ENCODE measurements around the gene PPP1R37.

The PPP1R37 gene

GRCh38 chr19:45050036-45050435, 42.9 kb upstream of the PPP1R37 start:
- no peak overlapping the region for H3K4me3 Mint-ChIP-seq
- H3K36me3 Mint-ChIP-seq (ENCODE audit: low read depth) = peaks cover 49% of the 10 kb centered on the region

GRCh38 chr19:45051929-45052579, 40.9 kb upstream of the PPP1R37 start:
- H3K27me3 Mint-ChIP-seq (ENCODE audit: low read depth) = peaks cover 3% of the 10 kb centered on the region
- H3K36me3 Mint-ChIP-seq (ENCODE audit: low read depth) = peaks cover 46% of the 10 kb centered on the region

More at GRCh38 chr19:45050036-45050435, 42.9 kb upstream of the PPP1R37 start:
- Mint-ChIP-seq H3K9me3 (no peaks in the 10 kb centered on the region), H3K27ac (no peak overlapping the region), H3K4me1 (no peaks in the 10 kb centered on the region), H3K27me3 (ENCODE audit: low read depth) (peaks cover 3% of the 10 kb centered on the region)
- TF ChIP-seq CTCF (IDR thresholded peaks at IDR 0.05; ENCODE audit: unreplicated experiment in 3 of 3) = no peak

GRCh38 chr19:45056831-45057230, 36.1 kb upstream of the PPP1R37 start:
- Mint-ChIP-seq H3K9me3 (no peaks in the 10 kb centered on the region), H3K4me3 (no peak overlapping the region), H3K27me3 (ENCODE audit: low read depth) (peaks cover 3% of the 10 kb centered on the region), H3K27ac (no peak overlapping the region), H3K36me3 (ENCODE audit: low read depth) (peaks cover 72% of the 10 kb centered on the region), H3K4me1 (no peaks in the 10 kb centered on the region)
- TF ChIP-seq CTCF (IDR thresholded peaks at IDR 0.05; ENCODE audit: unreplicated experiment in 3 of 3) = no peak

More at GRCh38 chr19:45051929-45052579, 40.9 kb upstream of the PPP1R37 start:
- no peak for TF ChIP-seq CTCF (IDR thresholded peaks at IDR 0.05; ENCODE audit: unreplicated experiment in 3 of 3)
- Mint-ChIP-seq H3K4me1 (no peaks in the 10 kb centered on the region), H3K9me3 (no peaks in the 10 kb centered on the region), H3K27ac (peak overlapping the region in 1 of 3 experiments; percentile 83), H3K4me3 (no peak overlapping the region)

- no peak overlapping the region for H3K4me3 Mint-ChIP-seq
- H3K9me3 Mint-ChIP-seq = no peaks in the 10 kb centered on the region
- H3K27me3 Mint-ChIP-seq (ENCODE audit: low read depth) = peaks cover 3% of the 10 kb centered on the region
- H3K4me1 Mint-ChIP-seq = no peaks in the 10 kb centered on the region
- TF ChIP-seq CTCF (IDR thresholded peaks at IDR 0.05; ENCODE audit: unreplicated experiment in 3 of 3) = no peak
- peaks cover 69% of the 10 kb centered on the region for H3K36me3 Mint-ChIP-seq (ENCODE audit: low read depth)
- no peak overlapping the region for H3K27ac Mint-ChIP-seq
These were observed 35.5 kb upstream of the PPP1R37 start for GRCh38 chr19:45057444-45057843.

GRCh38 chr19:45058622-45059159, 34.3 kb upstream of the PPP1R37 start:
- no peak for TF ChIP-seq CTCF (IDR thresholded peaks at IDR 0.05; ENCODE audit: unreplicated experiment in 3 of 3)
- H3K4me3 Mint-ChIP-seq = no peak overlapping the region
- H3K4me1 Mint-ChIP-seq = no peaks in the 10 kb centered on the region
- H3K27me3 Mint-ChIP-seq (ENCODE audit: low read depth) = no peaks in the 10 kb centered on the region
- no peaks in the 10 kb centered on the region for H3K9me3 Mint-ChIP-seq
- no peak overlapping the region for H3K27ac Mint-ChIP-seq
- peaks cover 72% of the 10 kb centered on the region for H3K36me3 Mint-ChIP-seq (ENCODE audit: low read depth)
